GF-D8 (cell line): ENCODE data around the gene CYTH1.
"Not testable (repeated sequence)": the region's sequence is repeated elsewhere in the genome, so short reads cannot be mapped to it uniquely, and the experiment has no call there.

Experiments used
- DNase-seq: peaks from one replicate; lab custom pipeline; 2025; lab: John Stamatoyannopoulos, UW

CYTH1 gene

DNA sequence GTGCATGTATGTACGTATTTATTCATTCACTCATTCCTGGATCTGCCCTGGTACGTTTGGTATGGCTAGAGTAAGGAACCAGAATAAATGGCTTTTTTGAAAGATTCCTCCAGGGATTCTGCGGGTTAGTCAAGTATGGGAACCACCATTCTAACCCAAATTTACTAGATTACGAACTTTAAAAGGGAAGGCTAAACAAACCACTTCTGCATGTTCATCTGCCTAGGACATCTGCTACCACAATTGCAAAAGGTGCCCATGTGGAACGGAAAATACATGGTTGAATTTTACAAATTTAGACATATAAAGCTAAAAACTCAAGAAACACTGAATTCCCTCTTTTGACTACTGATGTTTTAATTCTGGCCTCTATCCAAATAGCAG lies 22.1 kb downstream of the CYTH1 start:
- peak; percentile 68 for DNase-seq

DNA sequence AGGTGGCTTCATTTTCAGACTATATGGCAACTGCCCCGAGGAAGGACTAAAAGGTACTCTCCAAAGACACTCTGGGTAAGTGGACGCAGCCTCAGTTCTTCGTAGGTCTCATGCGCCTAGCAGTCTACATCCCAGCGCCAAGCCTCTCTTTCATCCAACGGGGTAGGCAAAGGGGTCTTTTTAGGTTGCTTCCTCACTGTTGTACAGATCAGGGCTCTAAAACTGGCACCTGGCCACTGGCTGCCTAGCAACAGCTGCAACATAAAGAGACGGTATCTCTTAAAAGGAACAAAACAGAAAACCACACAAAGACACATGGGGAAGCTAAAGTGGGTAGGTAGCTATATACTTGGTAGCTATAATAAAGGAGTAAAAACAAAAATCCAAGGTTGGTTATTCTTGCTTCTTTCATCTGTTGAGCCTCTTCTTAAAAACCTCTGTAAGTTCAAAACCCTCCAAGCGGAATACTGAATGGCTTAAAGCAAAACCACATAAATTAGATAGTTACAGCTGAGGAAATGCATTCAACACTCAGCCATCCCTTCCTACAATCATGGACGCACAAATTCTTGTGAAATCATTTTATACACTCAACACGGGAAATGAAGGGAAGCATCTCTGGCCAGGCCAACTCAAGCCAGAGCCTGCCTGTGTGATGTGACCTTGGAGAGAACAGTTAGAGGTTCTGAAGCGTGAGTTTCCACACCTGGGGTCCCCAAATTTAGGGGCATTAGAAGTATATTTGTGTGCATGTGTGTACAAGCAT lies 22.7 kb downstream of the CYTH1 start:
- DNase-seq, result peak; percentile 93

DNA sequence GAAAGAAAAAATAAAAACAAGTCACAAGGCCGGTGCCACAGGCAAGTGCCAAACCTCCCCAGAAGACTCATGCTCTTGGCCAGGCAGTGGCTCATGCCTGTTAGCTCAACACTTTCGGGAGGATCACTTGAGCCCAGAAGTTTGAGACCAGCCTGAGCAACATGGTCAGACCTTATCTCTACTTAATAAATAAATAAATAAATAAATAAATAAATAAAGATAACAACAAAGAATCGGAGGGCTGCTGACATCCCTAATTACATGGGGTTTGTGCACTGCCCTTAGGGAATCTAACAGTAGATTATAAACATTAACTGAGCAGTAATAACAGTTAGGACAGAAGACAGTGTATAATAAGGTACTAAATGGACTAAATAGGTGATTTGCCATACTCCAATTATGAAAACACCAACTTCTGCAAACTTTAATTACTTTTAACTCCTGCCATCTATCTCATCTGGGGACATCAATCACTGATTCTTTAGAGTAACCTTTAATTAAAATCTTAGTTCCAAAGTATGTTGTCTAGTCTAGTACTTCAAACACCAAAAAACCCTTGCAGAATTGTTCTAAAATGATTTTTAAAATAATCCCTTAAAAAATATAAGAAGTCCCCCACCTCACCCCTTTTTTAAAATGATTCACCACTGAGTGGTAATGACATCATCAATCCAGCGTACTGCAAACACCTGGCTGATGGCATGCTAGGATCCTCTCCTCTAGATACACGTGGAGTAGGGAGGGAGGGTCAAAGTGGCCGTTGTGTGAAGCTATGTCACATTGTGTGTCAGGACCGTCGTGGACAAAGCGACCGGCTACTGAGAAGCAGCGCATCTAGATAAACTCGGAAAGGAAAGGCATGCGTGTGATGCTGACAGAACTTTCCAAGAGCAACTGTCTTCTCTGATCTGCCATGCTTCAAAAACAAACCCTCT lies 28.5 kb downstream of the CYTH1 start:
- no peak for DNase-seq

- no peak for DNase-seq
These were observed 30.5 kb downstream of the CYTH1 start for GRCh38 chr17:78751447-78752161.

- not testable (repeated sequence) for DNase-seq
These were observed 31.1 kb downstream of the CYTH1 start for GRCh38 chr17:78751000-78751399.

DNA sequence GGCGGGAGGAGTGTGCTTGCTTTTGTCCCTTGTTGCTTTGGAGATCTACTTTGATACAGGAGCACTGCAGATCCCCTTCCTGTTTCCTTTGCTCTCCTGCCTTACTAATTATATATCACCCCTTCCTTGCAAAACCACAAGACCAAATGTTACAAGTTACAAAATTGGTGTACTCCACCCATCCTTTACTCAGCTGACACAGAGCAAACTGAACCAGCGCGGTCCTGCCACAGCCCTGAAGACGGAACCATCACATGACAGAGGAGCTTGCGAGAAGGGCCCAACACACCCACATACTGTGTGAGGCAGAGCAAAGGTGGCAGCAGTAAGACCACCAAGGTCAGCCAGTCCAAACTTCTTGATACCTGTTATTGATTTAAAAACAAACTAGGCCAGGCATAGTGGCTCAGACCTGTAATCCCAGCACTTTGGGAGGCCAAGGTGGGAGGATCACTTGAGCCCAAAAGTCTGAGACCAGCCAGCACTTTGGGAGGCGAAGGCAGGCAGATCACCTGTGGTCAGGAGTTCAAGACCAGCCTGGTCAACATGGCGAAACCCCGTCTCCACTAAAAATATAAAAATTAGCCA lies 33.2 kb downstream of the CYTH1 start:
- peak; percentile 97 for DNase-seq

DNA sequence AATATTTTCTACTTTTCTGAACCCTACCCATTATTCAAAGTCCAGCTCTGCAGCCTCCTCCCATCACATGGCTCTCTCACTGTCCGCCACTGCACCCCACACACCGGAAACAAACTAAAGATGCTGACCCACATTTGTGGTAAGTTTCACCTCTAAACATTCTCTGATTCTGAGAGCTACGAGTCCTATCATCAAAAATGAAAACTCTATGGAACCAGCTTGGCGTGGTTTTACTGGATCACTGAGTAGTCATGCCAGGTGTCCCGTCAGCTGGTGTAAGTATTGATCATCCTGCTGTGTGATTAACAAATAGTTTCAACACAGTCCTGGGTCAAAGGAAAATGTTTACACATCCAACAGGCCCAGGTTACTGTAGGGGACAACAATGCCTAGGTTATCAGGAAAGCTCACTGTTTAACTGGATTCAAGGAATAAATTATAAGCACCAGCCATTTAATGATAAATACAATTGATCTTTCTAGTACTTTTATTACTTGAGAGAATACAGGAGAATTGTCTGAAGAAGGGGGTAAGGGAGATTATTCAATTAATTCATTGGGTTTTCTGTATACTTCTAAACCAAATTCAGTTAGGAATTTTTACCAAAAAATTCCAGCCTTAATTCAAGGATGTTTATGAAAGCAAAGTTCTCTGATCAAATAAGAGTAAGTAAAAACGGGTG lies 33.9 kb downstream of the CYTH1 start:
- no peak for DNase-seq

DNA sequence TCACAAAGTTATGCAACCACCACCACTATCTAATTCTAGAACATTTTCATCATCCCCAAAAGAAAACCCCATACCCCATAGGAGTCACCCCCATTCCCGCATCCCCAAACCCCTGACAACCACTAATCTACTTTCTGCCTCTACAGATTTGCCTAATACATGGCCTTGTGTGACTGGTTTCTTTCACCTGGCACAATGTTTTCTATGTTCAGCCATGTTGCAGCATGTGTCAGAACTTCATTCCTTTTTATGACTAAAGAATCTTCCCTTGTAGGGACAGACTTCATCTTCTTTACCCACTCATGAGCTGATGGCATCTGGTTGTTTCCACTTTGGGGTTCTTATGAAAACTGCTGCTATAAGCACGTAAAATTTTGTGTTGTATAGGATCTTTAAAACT lies 34.6 kb downstream of the CYTH1 start:
- DNase-seq, result no peak

- no peak for DNase-seq
These were observed 35.2 kb downstream of the CYTH1 start for GRCh38 chr17:78746949-78747269.

DNA sequence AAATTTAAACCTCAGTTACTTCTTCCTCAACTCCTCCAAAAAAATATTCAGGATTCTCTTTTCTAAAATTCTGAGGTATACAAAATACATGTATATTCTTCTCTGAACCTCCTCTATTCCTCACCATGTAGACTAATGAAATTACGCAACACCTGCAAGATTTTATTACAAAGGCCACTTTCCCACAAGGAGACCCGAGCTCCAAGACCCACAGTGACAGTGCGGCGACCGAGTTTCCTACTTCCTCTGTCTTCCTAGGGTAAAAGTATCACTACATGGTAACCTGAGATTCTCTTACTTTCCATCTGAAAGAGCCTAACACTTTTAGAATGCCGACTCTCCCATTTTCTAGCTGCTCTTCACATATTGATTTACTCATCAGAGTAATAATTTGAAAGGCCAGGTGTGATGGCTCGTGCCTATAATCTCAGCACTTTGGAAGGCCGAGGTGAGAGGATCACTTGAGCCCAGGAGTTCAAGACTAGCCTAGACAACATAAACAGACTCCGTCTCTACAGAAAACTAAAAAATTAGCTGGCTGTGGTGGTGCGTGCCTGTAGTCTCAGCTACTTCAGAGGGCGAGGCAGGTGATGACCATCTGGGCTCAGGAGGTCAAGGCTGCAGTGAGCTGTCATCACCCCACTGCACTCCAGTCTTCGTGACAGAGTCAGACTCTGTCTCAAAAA lies 35.7 kb downstream of the CYTH1 start:
- no peak for DNase-seq

GRCh38 chr17:78745407-78746088 lies 36.5 kb downstream of the CYTH1 start:
- DNase-seq, result no peak

DNA sequence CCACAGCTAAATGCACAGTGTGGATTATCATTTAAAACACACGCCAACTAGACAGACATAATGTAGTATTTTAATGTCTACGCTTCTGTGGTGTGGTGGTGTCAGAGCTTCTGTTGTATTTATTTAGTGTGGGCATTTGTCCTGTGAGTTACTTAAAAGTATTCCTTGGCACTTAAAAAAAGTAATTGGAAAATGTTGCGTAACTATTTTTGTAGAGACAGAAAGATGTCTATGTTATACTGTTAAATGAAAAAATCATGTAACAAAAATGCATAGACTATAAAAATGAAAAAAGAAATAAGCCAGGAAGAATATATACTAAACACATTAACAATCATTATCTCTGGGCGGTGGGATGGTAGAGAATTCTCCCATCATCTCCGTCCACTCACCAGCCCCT lies 39.2 kb downstream of the CYTH1 start:
- no peak for DNase-seq

DNA sequence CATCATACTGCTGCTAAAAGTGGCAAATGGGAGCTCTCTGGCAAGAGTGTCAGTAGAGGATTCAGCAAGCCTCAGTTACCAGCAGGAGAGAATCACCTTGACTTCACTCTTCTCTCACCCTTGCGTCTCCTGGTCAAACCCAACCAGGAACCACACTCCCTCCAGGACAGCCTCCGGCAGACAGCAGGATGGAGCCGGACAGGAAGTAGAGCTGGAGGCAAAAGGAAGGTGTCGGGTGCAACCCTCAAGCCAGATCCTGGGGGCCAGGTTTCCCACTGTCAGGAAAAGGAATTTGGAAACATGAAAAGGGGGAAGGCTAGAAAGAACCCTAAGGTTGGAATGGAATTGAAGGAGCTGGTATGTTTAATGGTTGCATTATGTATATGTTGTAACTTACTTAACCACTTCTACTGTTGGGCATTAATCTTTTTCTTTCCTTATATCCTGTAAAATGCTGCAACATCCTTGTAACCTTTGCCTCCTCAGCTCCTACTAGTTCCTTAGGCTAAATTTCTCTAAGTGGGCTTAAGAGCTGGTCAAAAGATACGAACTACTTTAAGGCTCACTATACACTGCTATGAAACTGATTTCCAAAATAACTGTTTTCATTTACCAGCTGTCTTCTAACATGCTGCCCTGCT lies 40.3 kb downstream of the CYTH1 start:
- peak; percentile 39 for DNase-seq

DNA sequence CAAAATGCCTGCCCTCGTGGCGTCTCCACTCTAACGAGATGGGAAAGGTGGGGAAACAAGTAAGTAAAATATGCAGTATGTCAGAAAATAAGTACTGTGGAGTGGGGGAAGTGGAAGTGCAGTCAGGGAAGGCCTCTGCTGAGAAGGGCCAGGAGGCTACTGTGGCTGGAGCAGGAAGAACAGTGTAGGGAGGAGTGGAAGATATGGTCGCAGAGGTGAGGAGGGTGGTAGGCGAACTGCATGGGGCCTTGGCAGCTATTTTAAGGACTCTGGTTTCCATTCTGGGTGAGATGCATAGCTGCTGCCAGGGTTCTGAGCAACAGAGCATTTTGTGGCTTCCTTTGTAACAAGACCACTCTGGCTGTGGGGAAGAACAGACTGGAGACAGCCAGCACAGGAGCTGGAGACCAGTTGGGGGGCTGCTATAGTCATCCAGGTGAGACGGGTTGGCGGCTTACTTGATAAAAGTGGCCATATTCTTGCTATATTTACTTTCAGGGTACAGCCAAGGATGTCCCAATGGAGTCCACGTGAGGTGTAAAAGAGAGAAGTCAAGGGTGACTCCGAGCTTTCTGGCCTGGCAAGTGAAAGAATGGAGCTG lies 42.6 kb downstream of the CYTH1 start:
- no peak for DNase-seq

- no peak for DNase-seq
These were observed 43.4 kb downstream of the CYTH1 start for GRCh38 chr17:78738698-78739097.

- no peak for DNase-seq
These were observed 43.8 kb downstream of the CYTH1 start for GRCh38 chr17:78738278-78738677.

GRCh38 chr17:78737332-78737731 lies 44.7 kb downstream of the CYTH1 start:
- DNase-seq, result peak; percentile 41

DNA sequence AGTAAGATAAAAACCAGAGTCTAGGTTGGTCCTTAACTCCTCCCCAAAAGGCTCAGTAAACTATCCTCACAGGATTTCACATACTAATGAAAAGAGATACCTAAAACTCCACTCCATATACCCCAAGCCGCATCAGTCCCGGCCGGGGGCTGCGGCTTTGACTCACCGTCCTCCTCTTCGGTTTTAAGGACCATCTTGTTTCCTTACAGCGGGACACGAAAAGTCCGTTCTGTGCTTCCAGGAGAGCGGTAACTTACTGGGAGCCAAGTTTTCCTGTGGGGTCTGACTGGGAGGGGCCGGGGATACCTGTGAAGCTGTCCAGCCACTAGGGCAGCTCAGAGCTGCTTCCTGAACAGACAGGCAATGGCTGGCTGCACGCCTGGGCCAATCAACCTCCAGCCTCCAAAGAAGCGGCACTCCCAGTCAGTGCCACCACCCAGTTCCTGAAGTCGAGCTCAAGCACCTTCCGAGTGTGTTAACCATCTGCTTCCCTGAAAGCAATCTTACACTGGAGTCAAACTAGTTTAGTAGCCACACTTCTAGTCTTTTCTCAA lies 45.5 kb downstream of the CYTH1 start:
- peak; percentile 58 for DNase-seq

DNA sequence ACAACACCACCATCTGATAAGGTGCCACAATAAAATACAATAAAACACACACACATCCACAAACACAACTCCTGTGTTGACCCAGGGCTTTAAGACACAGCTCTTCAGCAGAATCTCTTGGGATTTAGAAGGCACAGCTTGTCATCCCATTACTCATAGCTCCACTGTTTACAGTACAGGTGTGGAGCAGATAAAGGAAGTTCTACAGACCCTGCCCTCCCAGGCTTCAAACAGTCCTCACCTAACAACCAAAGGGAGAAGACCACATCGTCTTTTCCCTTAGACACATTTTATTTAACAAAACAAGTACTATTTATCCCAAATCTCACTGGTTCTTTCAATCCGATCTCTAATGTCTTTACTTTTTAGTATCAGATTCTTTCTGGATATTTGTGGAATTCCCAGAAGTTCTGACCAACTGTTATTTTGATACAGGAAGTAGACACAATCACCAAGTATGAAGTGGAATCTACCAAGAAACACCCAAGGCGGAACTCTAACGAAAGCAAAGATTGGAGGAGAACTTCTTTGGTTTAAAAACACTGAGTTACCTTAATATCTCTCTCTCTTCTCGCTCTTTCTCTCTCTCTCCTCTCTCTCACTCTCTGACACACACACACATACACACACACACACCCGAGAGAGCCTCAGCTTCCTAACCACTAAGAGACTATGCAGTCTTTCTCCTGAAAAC lies 46.1 kb downstream of the CYTH1 start:
- DNase-seq, result no peak
